ENCODE data around the gene HSPA9. TPM values are rescaled to one million over a fixed set of nuclear protein-coding genes. Genes with fewer than 3 reads are reported as not detected.

The HSPA9 gene
- total and polyA plus RNA-seq, 10 of the 15 experiments (the other 5 are each of a cell fraction or from before 2014, with no cell fraction given) = 145 to 455 (median 343) TPM

GRCh38 chr5:138539791-138540190, 35.4 kb downstream of the HSPA9 start:
- H3K4me2 ChIP-seq (ENCODE audit: control insufficient read depth, insufficient read depth) = no peak overlapping the region
- BruUV-seq (replicated peaks) = no TSS peak
- no peaks in the 10 kb centered on the region for H3K9me3 ChIP-seq (replicated peaks; ENCODE audit: control insufficient read depth, insufficient read depth, low read length)
- H3K4me3 ChIP-seq = peak overlapping the region; percentile 99; the same call in 1 of the 2 replicates
- peaks cover 1 to 4% of the 10 kb centered on the region in 2 experiments; a peak in 3 of 4 replicates for H3K36me3 ChIP-seq (ENCODE audit: control insufficient read depth in 2 of 2, insufficient read depth in 2 of 2, low read length in 1 of 2)
- DNase-seq (ENCODE audit: low read depth, low spot score) (no peak), FAIRE-seq (no peak), ATAC-seq (no peak)
- CTCF ChIA-PET = interaction anchor here (0.7 to 1.2 kb wide), 2 partner anchors 8 to 91 kb away, joined by 3 to 5 read pairs; no protein-coding TSS in a partner anchor
- H3K4me1 ChIP-seq (ENCODE audit: control insufficient read depth, insufficient read depth, low read length) = peaks cover 15% of the 10 kb centered on the region
- H3K27me3 ChIP-seq (replicated peaks in 1 of 2; ENCODE audit: control insufficient read depth in 2 of 2, insufficient read depth in 2 of 2, low read length in 1 of 2) = no peaks in the 10 kb centered on the region
- H3K79me2 ChIP-seq (ENCODE audit: control insufficient read depth, insufficient read depth, low read length) = peaks cover 82% of the 10 kb centered on the region
- H2AFZ ChIP-seq (ENCODE audit: control insufficient read depth, low read depth, low read length) = no peak overlapping the region
- intact Hi-C loops (cut with micrococcal nuclease; ENCODE audit: unreplicated experiment) (loop anchor here (5.0 kb wide), 1 partner anchor 202 kb away; the partner anchor contains the start of gene FAM53C), in situ Hi-C loops (cut with MboI) (no loop called here)
- RAD21 ChIA-PET (ENCODE audit: unreplicated experiment) = no interaction called here
- H3K27ac ChIP-seq (ENCODE audit: control insufficient read depth, insufficient read depth) = no peak overlapping the region
- no peak overlapping the region for H3K9ac ChIP-seq (ENCODE audit: control insufficient read depth, insufficient read depth, low read length)
- SMC1A ChIA-PET (ENCODE audit: uncharacterized antibody, unreplicated experiment) = interaction anchor here (0.9 to 1.5 kb wide), 2 partner anchors 10 to 14 kb away, joined by 4 read pairs; no protein-coding TSS in a partner anchor
- TF ChIP-seq RAD51 (IDR thresholded peaks at IDR 0.05) (no peak), ZNF217 (IDR thresholded peaks at IDR 0.05) (no peak), HCFC1 (IDR thresholded peaks at IDR 0.05; ENCODE audit: low read length) (no peak), BCLAF1 (IDR thresholded peaks at IDR 0.05) (no peak), KAT2A (conservative IDR thresholded peaks at IDR 0.05; ENCODE audit: control insufficient read depth, low read depth, low read length) (no peak), CBX3 (IDR thresholded peaks at IDR 0.05; ENCODE audit: borderline replicate concordance, low read depth) (no peak), ZBTB11 (CRISPR knock-in tag; IDR thresholded peaks at IDR 0.05) (no peak), RFX5 (IDR thresholded peaks at IDR 0.05; ENCODE audit: low read depth, low read length) (no peak), CHD4 (IDR thresholded peaks at IDR 0.05) (no peak), SMAD5 (IDR thresholded peaks at IDR 0.05; ENCODE audit: low read depth) (no peak), SMARCA5 (IDR thresholded peaks at IDR 0.05) (no peak), NFYA (IDR thresholded peaks at IDR 0.05; ENCODE audit: borderline replicate concordance, low read depth, low read length) (no peak)
- TF ChIP-seq, protein P1, sequence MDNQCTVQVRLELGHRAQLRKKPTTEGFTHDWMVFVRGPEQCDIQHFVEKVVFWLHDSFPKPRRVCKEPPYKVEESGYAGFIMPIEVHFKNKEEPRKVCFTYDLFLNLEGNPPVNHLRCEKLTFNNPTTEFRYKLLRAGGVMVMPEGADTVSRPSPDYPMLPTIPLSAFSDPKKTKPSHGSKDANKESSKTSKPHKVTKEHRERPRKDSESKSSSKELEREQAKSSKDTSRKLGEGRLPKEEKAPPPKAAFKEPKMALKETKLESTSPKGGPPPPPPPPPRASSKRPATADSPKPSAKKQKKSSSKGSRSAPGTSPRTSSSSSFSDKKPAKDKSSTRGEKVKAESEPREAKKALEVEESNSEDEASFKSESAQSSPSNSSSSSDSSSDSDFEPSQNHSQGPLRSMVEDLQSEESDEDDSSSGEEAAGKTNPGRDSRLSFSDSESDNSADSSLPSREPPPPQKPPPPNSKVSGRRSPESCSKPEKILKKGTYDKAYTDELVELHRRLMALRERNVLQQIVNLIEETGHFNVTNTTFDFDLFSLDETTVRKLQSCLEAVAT (IDR thresholded peaks at IDR 0.05) = no peak
- POLR2A ChIA-PET = interaction anchor here (0.6 to 1.1 kb wide), 2 partner anchors 15 to 773 kb away, joined by 6 to 7 read pairs; no protein-coding TSS in a partner anchor
- H4K20me1 ChIP-seq (ENCODE audit: control insufficient read depth, insufficient read depth) = no peaks in the 10 kb centered on the region
